IPS-20b (cell line): ENCODE results near the gene AFAP1L1.

Source experiments
- H3K27ac ChIP-seq: one replicate; pipeline ENCODE4 v1.5.1; 2013; ENCODE audit warnings: low read length
- H3K27me3 ChIP-seq: 2 replicates; pipeline ENCODE4 v1.6.1; 2013; ENCODE audit warnings: mild to moderate bottlenecking, low read length, inconsistent platforms; ENCODE audit not compliant: insufficient read depth
- H3K36me3 ChIP-seq: 2 replicates; pipeline ENCODE4 v1.6.1; 2013; ENCODE audit warnings: low read depth, mild to moderate bottlenecking, inconsistent platforms, low read length, moderate library complexity; ENCODE audit not compliant: insufficient read depth
- H3K4me1 ChIP-seq: 2 replicates; pipeline ENCODE4 v1.6.1; 2013; ENCODE audit warnings: mild to moderate bottlenecking, control low read depth, inconsistent platforms, low read length, moderate library complexity; ENCODE audit not compliant: insufficient read depth
- H3K4me3 ChIP-seq: 2 replicates; pipeline ENCODE4 v1.5.1; 2013; ENCODE audit warnings: mild to moderate bottlenecking, low read length, inconsistent platforms
- H3K9ac ChIP-seq: 2 replicates; pipeline ENCODE4 v1.6.1; 2013; ENCODE audit warnings: low read depth, mild to moderate bottlenecking, inconsistent platforms, low read length, moderate library complexity
- H3K9me3 ChIP-seq: 2 replicates; pipeline ENCODE4 v1.6.1; 2013; ENCODE audit warnings: mild to moderate bottlenecking, low read depth, low read length, inconsistent platforms; ENCODE audit not compliant: insufficient read depth

The AFAP1L1 gene

GRCh38 chr5:149278451-149279210 is 7.0 kb downstream of the AFAP1L1 start:
- H3K9ac ChIP-seq = no peak overlapping the region
- peaks cover 4% of the 10 kb centered on the region; the same call in 1 of the 2 replicates for H3K4me1 ChIP-seq

DNA sequence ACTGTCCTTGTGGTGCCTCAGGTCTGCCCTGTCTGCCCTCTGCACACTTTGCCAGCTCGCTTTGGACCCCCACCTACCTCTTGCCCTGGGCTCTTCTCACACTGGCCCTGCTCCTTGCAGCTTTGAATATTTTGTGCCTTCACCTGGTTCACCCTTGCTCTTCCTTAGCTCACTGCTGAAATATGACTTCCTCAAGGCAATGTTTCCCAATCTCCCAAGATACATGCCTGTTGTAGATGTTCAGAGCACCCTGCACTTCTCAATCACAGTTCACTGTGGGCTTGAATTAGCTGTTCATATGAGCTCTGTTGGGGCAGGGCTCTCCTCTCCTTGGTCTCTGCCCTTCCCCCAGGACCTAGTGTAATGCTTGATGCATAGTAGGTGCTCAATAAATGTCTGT is 8.0 kb downstream of the AFAP1L1 start:
- Histone ChIP-seq H3K36me3 (no peaks in the 10 kb centered on the region), H3K27me3 (no peaks in the 10 kb centered on the region), H3K27ac (no peak overlapping the region), H3K4me1 (no peaks in the 10 kb centered on the region), H3K9ac (no peak overlapping the region), H3K4me3 (no peak overlapping the region), H3K9me3 (no peaks in the 10 kb centered on the region; the same call in 1 of the 2 replicates)

More at GRCh38 chr5:149278451-149279210, 7.0 kb downstream of the AFAP1L1 start:
- Histone ChIP-seq H3K36me3 (no peaks in the 10 kb centered on the region), H3K27me3 (peaks cover 8% of the 10 kb centered on the region), H3K9me3 (no peaks in the 10 kb centered on the region; the same call in 1 of the 2 replicates), H3K4me3 (no peak overlapping the region), H3K27ac (no peak overlapping the region)

- Histone ChIP-seq H3K4me1 (no peaks in the 10 kb centered on the region), H3K36me3 (no peaks in the 10 kb centered on the region), H3K27me3 (no peaks in the 10 kb centered on the region), H3K4me3 (no peak overlapping the region), H3K27ac (no peak overlapping the region), H3K9ac (no peak overlapping the region), H3K9me3 (no peaks in the 10 kb centered on the region; the same call in 1 of the 2 replicates)
Observed at GRCh38 chr5:149280124-149280523, 8.5 kb downstream of the AFAP1L1 start.

DNA sequence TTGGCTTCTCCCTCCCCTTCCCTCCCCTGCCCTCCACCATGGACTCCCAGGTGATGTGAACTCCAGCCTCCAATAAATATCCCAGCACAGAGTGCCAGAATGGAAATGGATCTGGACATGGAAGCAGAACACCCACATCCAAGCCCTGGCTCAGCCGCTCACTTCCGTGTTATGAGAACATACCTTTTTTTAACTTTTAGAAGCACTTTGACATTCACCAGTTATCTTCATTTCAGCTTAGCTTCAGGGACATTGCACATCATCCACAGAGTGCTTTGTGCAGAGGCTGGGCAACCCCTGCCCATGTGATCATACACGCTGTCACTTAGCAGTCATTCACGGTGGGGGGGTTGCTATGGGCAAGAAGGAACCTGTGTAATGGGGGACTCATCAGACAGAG is 9.1 kb downstream of the AFAP1L1 start:
- Histone ChIP-seq H3K4me3 (no peak overlapping the region), H3K4me1 (no peaks in the 10 kb centered on the region), H3K27ac (no peak overlapping the region), H3K9ac (no peak overlapping the region), H3K27me3 (no peaks in the 10 kb centered on the region), H3K36me3 (no peaks in the 10 kb centered on the region), H3K9me3 (no peaks in the 10 kb centered on the region; the same call in 1 of the 2 replicates)

DNA sequence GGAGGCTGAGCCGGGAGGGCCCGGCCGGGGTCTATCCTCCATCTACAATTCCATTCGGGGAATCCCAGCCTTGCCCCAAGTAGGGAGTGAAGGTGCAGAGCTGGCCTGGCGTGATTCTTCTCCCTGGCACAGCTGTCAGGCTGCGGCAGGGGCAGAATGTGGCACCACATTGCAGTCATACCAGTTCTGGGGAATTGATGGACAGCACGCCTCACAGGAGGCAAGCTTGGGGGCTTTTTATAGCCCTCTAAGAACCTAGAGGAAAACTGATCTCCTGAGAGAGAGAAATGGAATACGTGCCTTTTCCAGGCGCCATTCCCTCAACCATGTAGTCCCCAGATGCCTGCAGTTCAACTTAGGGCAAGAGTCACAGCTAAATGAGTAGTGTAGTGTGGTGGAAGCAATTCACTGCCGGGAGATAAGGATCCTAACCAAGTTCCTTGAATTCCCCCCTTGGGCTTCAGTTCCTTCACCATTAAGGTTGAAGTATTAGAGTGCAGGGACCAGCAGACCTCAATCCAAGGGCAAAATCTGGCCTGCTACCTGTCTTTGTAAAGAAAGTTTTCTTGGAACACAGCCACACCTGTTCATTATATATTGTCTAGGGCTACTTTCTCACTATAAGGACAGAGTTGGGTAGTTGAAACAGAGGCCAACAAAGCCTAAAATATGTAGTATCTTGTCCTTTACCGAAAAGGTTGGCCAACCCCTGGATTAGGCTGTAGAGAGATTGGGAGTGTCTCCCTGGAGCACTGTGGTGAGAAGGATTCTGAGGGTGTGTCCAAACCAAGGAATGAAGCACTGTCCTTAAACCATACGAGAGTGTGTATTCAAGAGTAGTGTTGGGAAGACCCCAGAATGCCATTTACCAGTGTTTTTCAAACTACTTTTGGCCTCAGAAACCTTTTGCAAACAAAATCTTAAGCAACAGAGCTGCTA is 10.6 kb downstream of the AFAP1L1 start:
- no peak overlapping the region for H3K27ac ChIP-seq
- H3K36me3 ChIP-seq = no peaks in the 10 kb centered on the region
- H3K4me1 ChIP-seq = no peaks in the 10 kb centered on the region

DNA sequence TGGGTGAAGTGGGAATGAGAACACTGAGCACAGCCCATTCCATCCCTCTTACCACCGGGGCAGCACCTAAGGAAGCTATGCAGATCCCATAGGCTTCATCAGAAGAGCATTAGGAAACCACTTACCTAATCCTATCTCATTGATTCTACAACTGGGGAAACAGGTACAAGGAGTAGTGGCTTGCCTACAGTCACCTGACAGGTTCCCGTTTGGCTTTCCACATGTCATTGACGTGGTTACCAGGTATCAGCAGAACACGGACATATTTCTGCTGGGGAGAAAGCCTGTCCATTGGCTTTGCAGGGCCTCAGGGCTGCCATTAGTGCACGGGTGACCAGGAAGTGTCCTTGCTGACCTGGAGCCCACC is 11.3 kb downstream of the AFAP1L1 start:
- H3K9ac ChIP-seq = no peak overlapping the region
- no peaks in the 10 kb centered on the region for H3K27me3 ChIP-seq
- H3K27ac ChIP-seq = no peak overlapping the region
- H3K9me3 ChIP-seq = no peaks in the 10 kb centered on the region
- no peaks in the 10 kb centered on the region for H3K36me3 ChIP-seq
- H3K4me3 ChIP-seq = no peak overlapping the region
- no peaks in the 10 kb centered on the region for H3K4me1 ChIP-seq

More for the DNA sequence above, 10.6 kb downstream of the AFAP1L1 start:
- Histone ChIP-seq H3K9me3 (no peaks in the 10 kb centered on the region), H3K4me3 (no peak overlapping the region), H3K9ac (no peak overlapping the region), H3K27me3 (no peaks in the 10 kb centered on the region)

- Histone ChIP-seq H3K27me3 (no peaks in the 10 kb centered on the region), H3K27ac (no peak overlapping the region), H3K4me1 (no peaks in the 10 kb centered on the region), H3K36me3 (no peaks in the 10 kb centered on the region), H3K9ac (no peak overlapping the region), H3K9me3 (no peaks in the 10 kb centered on the region), H3K4me3 (no peak overlapping the region)
Observed at GRCh38 chr5:149283626-149284480, 12.2 kb downstream of the AFAP1L1 start.

- no peak overlapping the region for H3K9ac ChIP-seq
Observed at GRCh38 chr5:149284501-149284900, 12.8 kb downstream of the AFAP1L1 start.

DNA sequence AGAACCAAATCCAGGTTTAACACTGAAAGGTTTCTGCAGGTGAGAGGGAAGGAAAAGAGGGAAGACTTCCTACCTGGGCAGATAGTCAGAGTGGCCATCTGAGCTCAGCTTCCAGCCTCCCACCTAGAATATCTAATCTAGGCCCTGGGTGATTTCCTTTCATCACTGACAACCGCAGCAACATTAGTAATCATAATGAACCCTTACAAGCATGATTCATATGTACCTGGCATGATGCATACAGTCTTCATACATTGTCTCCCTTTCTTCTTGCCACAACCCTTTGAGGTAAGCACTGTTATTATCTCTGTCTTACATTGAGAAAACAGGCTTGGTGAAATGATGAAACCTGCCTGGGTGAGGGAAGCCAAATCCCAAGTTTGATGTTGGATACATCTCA is 13.5 kb downstream of the AFAP1L1 start:
- H3K27ac ChIP-seq = no peak overlapping the region
- no peaks in the 10 kb centered on the region for H3K9me3 ChIP-seq
- no peak overlapping the region for H3K4me3 ChIP-seq
- H3K9ac ChIP-seq = no peak overlapping the region
- no peaks in the 10 kb centered on the region for H3K27me3 ChIP-seq
- H3K4me1 ChIP-seq = no peaks in the 10 kb centered on the region
- H3K36me3 ChIP-seq = no peaks in the 10 kb centered on the region

More at GRCh38 chr5:149284501-149284900, 12.8 kb downstream of the AFAP1L1 start:
- Histone ChIP-seq H3K4me1 (no peaks in the 10 kb centered on the region), H3K36me3 (no peaks in the 10 kb centered on the region), H3K27ac (no peak overlapping the region), H3K4me3 (no peak overlapping the region), H3K27me3 (no peaks in the 10 kb centered on the region), H3K9me3 (no peaks in the 10 kb centered on the region)

DNA sequence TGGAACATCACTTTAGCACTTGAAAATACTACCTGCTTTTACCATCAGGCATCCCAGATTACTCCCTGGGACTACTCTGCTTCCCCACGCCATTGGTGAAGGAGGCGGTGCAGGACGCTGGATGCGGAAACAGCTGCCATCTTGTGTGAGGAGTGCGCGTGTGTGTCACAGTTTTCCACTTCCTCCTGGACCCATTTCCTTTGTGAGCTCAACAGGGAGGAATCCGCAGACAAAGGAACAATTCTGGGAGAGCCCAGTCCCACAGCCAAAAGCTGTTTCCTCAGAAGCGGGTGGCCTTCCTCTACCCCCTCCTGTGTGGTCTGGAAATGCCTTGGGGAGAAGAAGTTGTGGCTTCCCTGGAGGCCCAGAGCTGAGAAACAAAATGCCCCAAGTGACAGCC is 16.8 kb downstream of the AFAP1L1 start:
- H3K27ac ChIP-seq = no peak overlapping the region
- H3K9me3 ChIP-seq = no peaks in the 10 kb centered on the region
- H3K36me3 ChIP-seq = no peaks in the 10 kb centered on the region
- no peak overlapping the region for H3K9ac ChIP-seq
- no peaks in the 10 kb centered on the region for H3K27me3 ChIP-seq
- peaks cover 3% of the 10 kb centered on the region; the same call in 1 of the 2 replicates for H3K4me1 ChIP-seq
- no peak overlapping the region for H3K4me3 ChIP-seq

GRCh38 chr5:149289301-149289700 is 17.6 kb downstream of the AFAP1L1 start:
- H3K27me3 ChIP-seq = no peaks in the 10 kb centered on the region
- no peak overlapping the region for H3K9ac ChIP-seq
- no peaks in the 10 kb centered on the region for H3K9me3 ChIP-seq
- peaks cover 3% of the 10 kb centered on the region; the same call in 1 of the 2 replicates for H3K4me1 ChIP-seq
- no peak overlapping the region for H3K27ac ChIP-seq
- H3K36me3 ChIP-seq = no peaks in the 10 kb centered on the region
- H3K4me3 ChIP-seq = no peak overlapping the region
